Psoas muscle (tissue), 8 donors: ENCODE data around the gene P3R3URF. TPM values are rescaled to one million over a fixed set of nuclear protein-coding genes. Genes with fewer than 3 reads are reported as not detected.
A peak's percentile ranks its signal among the peaks of the same experiment; 100 is the strongest.

Source experiments
- ATAC-seq, 4 donors: fragments of 200-7000 bp; cut with Tn5 transposase; one replicate each; pipeline ENCODE4 v1.9.1; 2020; ENCODE audit warnings: moderate library complexity in 3 of 4, mild to moderate bottlenecking in 2 of 4
- DNase-seq, 2 donors: peaks; one replicate each; pipeline ENCODE4 v3.0.0-alpha.2; 2020
- H3K27ac ChIP-seq: fragments of 200-600 bp; one replicate; pipeline ENCODE4 v1.8.0; 2022
- H3K27me3 ChIP-seq, 3 donors: fragments of 200-600 bp in 1 of 3; one replicate each; pipeline versions ENCODE4 v1.6.1 to v1.8.0; 2013 to 2022; ENCODE audit warnings: low read length in 2 of 3, mild to moderate bottlenecking in 2 of 3, moderate library complexity in 1 of 3; ENCODE audit not compliant: insufficient read depth in 3 of 3
- H3K36me3 ChIP-seq, 2 donors: fragments of 200-600 bp in 1 of 2; one replicate each; pipeline versions ENCODE4 v1.6.1 to v1.8.0; 2013 to 2022; ENCODE audit warnings: low read depth in 1 of 2, mild to moderate bottlenecking in 1 of 2, moderate library complexity in 1 of 2; ENCODE audit not compliant: insufficient read depth in 1 of 2
- H3K4me1 ChIP-seq: fragments of 200-600 bp; one replicate; pipeline ENCODE4 v1.8.0; 2022
- H3K4me3 ChIP-seq: fragments of 200-600 bp; one replicate; pipeline ENCODE4 v1.8.0; 2022; ENCODE audit warnings: mild to moderate bottlenecking
- H3K9me3 ChIP-seq: fragments of 200-600 bp; one replicate; pipeline ENCODE4 v1.8.0; 2022
- CTCF ChIP-seq: fragments of 200-600 bp; IDR thresholded peaks from one replicate; pipeline ENCODE4 v1.8.0; 2022; ENCODE audit warnings: antibody characterized with exemption
- WGBS, 3 donors: extraction: QIAGEN DNeasy Blood & Tissue Kit; methylation state at CpG; one replicate each; pipeline versions ENCODE4 v1.1.6 to v1.1.7; 2013; 5-methylcytosine and 5-hydroxymethylcytosine counted together
- intact Hi-C, 2 donors: fragments of 100-400 bp; cut with DNase I; formaldehyde crosslinking; loops; one replicate each; pipeline versions ENCODE4 v1.11.0 to v1.14.2; 2022
- polyA plus RNA-seq, 3 donors: library from polyadenylated mRNA; stranded (reverse); fragments of 200-250 nt; gene quantifications; one replicate each; pipeline ENCODE4 v1.2.3, GENCODE V29; 2013
- total RNA-seq, 4 donors: library from RNA; stranded (reverse); fragmentation: NEBNext Ultra II Directional in 2 of 4; extraction: Animal tissue kit (Norgen Biotek cat#: 25700) in 2 of 4; gene quantifications; one replicate each; pipeline versions ENCODE4 v1.2.1 to v1.2.4, GENCODE V29; 2021 to 2023
- donor health status: healthy with polysubstance abuse.
- donor health status: DM: no; HTN: no; CAD: no; lungs with moderate emphysema.
- donor health status: Bipolar disorder and iron deficiency.
- donor health status: healthy.
- donor health status: DM: yes; HTN: yes; CAD: no.
- donor health status: DM: no; HTN: no; CAD: no.
- donor health status: DM: no; HTN: no; CAD: no.
- donor health status: DM: yes; HTN: yes; CAD: no.

The P3R3URF gene
- total and polyA plus RNA-seq, 7 donors, result not detected

GRCh38 chr1:46192171-46192570, 15.9 kb upstream of the P3R3URF start:
- no peak for DNase-seq
- intact Hi-C loops, result no loop called here
- ATAC-seq, result no peak
- Histone ChIP-seq H3K9me3 (no peaks in the 10 kb centered on the region), H3K36me3 (peaks cover 4 to 98% of the 10 kb centered on the region in 2 donors), H3K4me3 (no peak overlapping the region), H3K27me3 (no peaks in the 10 kb centered on the region), H3K27ac (no peak overlapping the region), H3K4me1 (peaks cover 11% of the 10 kb centered on the region)
- WGBS, 3 donors, result 82 to 89% (median 89%) methylated on average over 10 of the region's 10 CpGs
- TF ChIP-seq CTCF, result no peak

GRCh38 chr1:46191033-46191701, 14.9 kb upstream of the P3R3URF start:
- H3K36me3 ChIP-seq, result peaks cover 4 to 91% of the 10 kb centered on the region in 2 donors
- no peaks in the 10 kb centered on the region for H3K9me3 ChIP-seq
- intact Hi-C loops, result no loop called here
- H3K27me3 ChIP-seq, result no peaks in the 10 kb centered on the region
- WGBS, 3 donors, result 90 to 95% (median 92%) methylated on average over 9 of the region's 9 CpGs
- no peak for ATAC-seq
- no peak overlapping the region for H3K27ac ChIP-seq
- DNase-seq, result no peak
- H3K4me3 ChIP-seq, result no peak overlapping the region
- no peak for TF ChIP-seq CTCF
- H3K4me1 ChIP-seq, result peaks cover 4% of the 10 kb centered on the region

GRCh38 chr1:46190539-46190938, 14.3 kb upstream of the P3R3URF start:
- Histone ChIP-seq H3K27me3 (no peaks in the 10 kb centered on the region), H3K27ac (no peak overlapping the region), H3K9me3 (no peaks in the 10 kb centered on the region), H3K4me1 (peaks cover 4% of the 10 kb centered on the region), H3K4me3 (no peak overlapping the region), H3K36me3 (peaks cover 4 to 84% of the 10 kb centered on the region in 2 donors)
- no peak for ATAC-seq
- intact Hi-C loops, result no loop called here
- TF ChIP-seq CTCF, result no peak
- DNase-seq, result no peak
- WGBS, 3 donors, result 77 to 90% (median 79%) methylated on average over 3 of the region's 3 CpGs

- Histone ChIP-seq H3K4me3 (no peak overlapping the region), H3K4me1 (peaks cover 7% of the 10 kb centered on the region), H3K9me3 (no peaks in the 10 kb centered on the region), H3K36me3 (peaks cover 4 to 64% of the 10 kb centered on the region in 2 donors), H3K27me3 (no peaks in the 10 kb centered on the region), H3K27ac (peak overlapping the region; percentile 1)
- intact Hi-C loops, result no loop called here
- 74 to 76% (median 75%) methylated on average over 6 of the region's 6 CpGs for WGBS, 3 donors
- no peak for ATAC-seq
- no peak for DNase-seq
- TF ChIP-seq CTCF, result no peak
Measured at GRCh38 chr1:46188295-46189030, 12.2 kb upstream of the P3R3URF start.
